ENCODE results near the gene NRXN3. TPM values are rescaled to one million over a fixed set of nuclear protein-coding genes. Genes with fewer than 3 reads are reported as not detected.

The NRXN3 gene
- total and polyA plus RNA-seq, 2 of the 4 experiments (the other 2 are of a cell fraction) = 4.8 to 25.1 TPM

- no peak for TF ChIP-seq SMC3 (IDR thresholded peaks at IDR 0.05; ENCODE audit: low read depth, low read length)
- BruUV-seq (replicated peaks) = no TSS peak
- H3K4ac ChIP-seq (ENCODE audit: low read depth, low read length) = no peak overlapping the region
- H4K20me1 ChIP-seq (ENCODE audit: insufficient read depth, low read length) = no peaks in the 10 kb centered on the region
- WGBS, 2 experiments (ENCODE audit: extremely low coverage in 2 of 2, insufficient read length in 1 of 2) = no CpG with 5 or more reads among the region's 4 CpGs
- no peak overlapping the region for H2AK9ac ChIP-seq (replicated peaks; ENCODE audit: low read depth, low read length, poor library complexity)
- H2AK5ac ChIP-seq (ENCODE audit: low read depth, low read length) = no peak overlapping the region
- H3K18ac ChIP-seq (ENCODE audit: low read depth, low read length) = no peak overlapping the region
- no peak overlapping the region for H4K5ac ChIP-seq (ENCODE audit: low read depth, low read length)
- DNase-seq = no peak
- H3K4me3 ChIP-seq (ENCODE audit: insufficient read depth, low read depth, low read length) = no peak overlapping the region
- no peak overlapping the region for H3K4me2 ChIP-seq (ENCODE audit: low read depth, low read length)
- H2AFZ ChIP-seq (replicated peaks; ENCODE audit: low read length, poor library complexity) = no peak overlapping the region
- no peak overlapping the region for H2BK5ac ChIP-seq (ENCODE audit: low read depth, low read length, poor library complexity, severe bottlenecking)
- H3K23ac ChIP-seq (ENCODE audit: low read depth, low read length) = no peak overlapping the region
- no peak for ATAC-seq (ENCODE audit: low read depth)
- no peak overlapping the region for H3K14ac ChIP-seq (replicated peaks; ENCODE audit: low read depth, low read length)
- CTCF ChIA-PET = no interaction called here
- POLR2A ChIA-PET (ENCODE audit: unreplicated experiment) = interaction anchor here (0.6 kb wide), 1 partner anchor 52 kb away, joined by 3 read pairs; no protein-coding TSS in a partner anchor
- H3K79me1 ChIP-seq (ENCODE audit: low read depth in 1 of 2, low read length in 2 of 2) = no peaks in the 10 kb centered on the region
- no peaks in the 10 kb centered on the region for H3K36me3 ChIP-seq (ENCODE audit: control insufficient read depth, insufficient read depth, low read length)
- H2BK120ac ChIP-seq (ENCODE audit: low read depth, low read length) = no peak overlapping the region
- H3K9me3 ChIP-seq (ENCODE audit: control insufficient read depth, insufficient read depth, low read length) = no peaks in the 10 kb centered on the region
- intact Hi-C loops (cut with micrococcal nuclease) (no loop called here), in situ Hi-C loops (cut with MboI; ENCODE audit: low sequenced_read_pairs) (no loop called here), dilution Hi-C loops (cut with HindIII; ENCODE audit: low sequenced_read_pairs, unreplicated experiment) (no loop called here)
- H3K56ac ChIP-seq (ENCODE audit: extremely low read depth, insufficient read depth, low read length) = no peak overlapping the region
- H2BK15ac ChIP-seq (ENCODE audit: low read depth, low read length) = no peak overlapping the region
- peaks cover 6% of the 10 kb centered on the region for H3K27me3 ChIP-seq (ENCODE audit: control insufficient read depth, insufficient read depth, low read length)
- no peaks in the 10 kb centered on the region for H3K9me1 ChIP-seq (ENCODE audit: insufficient read depth, low read length)
- no peak overlapping the region for H3K27ac ChIP-seq (ENCODE audit: insufficient read depth, low read length)
- H2BK20ac ChIP-seq (ENCODE audit: low read depth, low read length) = no peak overlapping the region
- no peak overlapping the region for H4K8ac ChIP-seq (ENCODE audit: low read depth in 2 of 2, low read length in 2 of 2)
- no peaks in the 10 kb centered on the region for H3K4me1 ChIP-seq (ENCODE audit: control insufficient read depth, insufficient read depth, low read length)
- H3K9ac ChIP-seq (ENCODE audit: low read depth, low read length) = no peak overlapping the region
- H4K91ac ChIP-seq (ENCODE audit: insufficient read depth, low read depth, low read length) = no peak overlapping the region
Measured at GRCh38 chr14:79091381-79091963, 921.3 kb downstream of the NRXN3 start.

All from IMR-90 (cell line).